ENCODE measurements around the gene KLK1.
A peak's percentile ranks its signal among the peaks of the same experiment; 100 is the strongest.

KLK1 gene

GRCh38 chr19:50835785-50836542 lies 12.4 kb upstream of the KLK1 start:
- DNase-seq, result peak; percentile 82 to 85

GRCh38 chr19:50835103-50835784 lies 11.7 kb upstream of the KLK1 start:
- DNase-seq, result no peak

- no peak for DNase-seq
These were observed 10.2 kb upstream of the KLK1 start for GRCh38 chr19:50833802-50834167.

GRCh38 chr19:50833117-50833801 lies 9.7 kb upstream of the KLK1 start, which contains the start of gene KLK15:
TSS of gene KLK15 (minus strand) at chr19:50833574. CDS start at chr19:50831492, 2,082 bp downstream.
- no peak for DNase-seq

- no peak for DNase-seq
These were observed 9.1 kb upstream of the KLK1 start for GRCh38 chr19:50832666-50833065.

GRCh38 chr19:50831026-50831396 lies 7.4 kb upstream of the KLK1 start:
- DNase-seq, result no peak

GRCh38 chr19:50830266-50831025 lies 6.9 kb upstream of the KLK1 start:
- no peak for DNase-seq

- no peak for DNase-seq
These were observed 6.2 kb upstream of the KLK1 start for GRCh38 chr19:50829801-50830200.

GRCh38 chr19:50827476-50827875 lies 3.9 kb upstream of the KLK1 start:
- no peak for DNase-seq

GRCh38 chr19:50826492-50827240 lies 3.1 kb upstream of the KLK1 start:
- no peak for DNase-seq

- DNase-seq, result no peak
These were observed 852 bp downstream of the KLK1 start for GRCh38 chr19:50822661-50823208.

GRCh38 chr19:50821622-50822021 lies 2.0 kb downstream of the KLK1 start:
- no peak for DNase-seq

- no peak for DNase-seq
These were observed 2.4 kb downstream of the KLK1 start for GRCh38 chr19:50821248-50821612.

- DNase-seq, result no peak
These were observed 2.9 kb downstream of the KLK1 start for GRCh38 chr19:50820549-50821247.

- DNase-seq, result no peak
These were observed 3.5 kb downstream of the KLK1 start for GRCh38 chr19:50820086-50820485.

GRCh38 chr19:50819636-50820035 lies 4.0 kb downstream of the KLK1 start:
- no peak for DNase-seq

GRCh38 chr19:50818859-50819472 lies 4.6 kb downstream of the KLK1 start:
- no peak for DNase-seq

- DNase-seq, result peak; percentile 77 to 83
These were observed 5.4 kb downstream of the KLK1 start for GRCh38 chr19:50817941-50818858.

- DNase-seq, result no peak
These were observed 8.1 kb downstream of the KLK1 start for GRCh38 chr19:50815439-50815838.

- DNase-seq, result no peak
These were observed 8.7 kb downstream of the KLK1 start for GRCh38 chr19:50814883-50815282.

All from activated CD4-positive, alpha-beta T cell treated with anti-CD3 and anti-CD28 coated beads, Interleukin-2, amount 50 U/mL, for 48 hours (primary cell).